ENCODE data around the gene PLSCR4.

The PLSCR4 gene

DNA sequence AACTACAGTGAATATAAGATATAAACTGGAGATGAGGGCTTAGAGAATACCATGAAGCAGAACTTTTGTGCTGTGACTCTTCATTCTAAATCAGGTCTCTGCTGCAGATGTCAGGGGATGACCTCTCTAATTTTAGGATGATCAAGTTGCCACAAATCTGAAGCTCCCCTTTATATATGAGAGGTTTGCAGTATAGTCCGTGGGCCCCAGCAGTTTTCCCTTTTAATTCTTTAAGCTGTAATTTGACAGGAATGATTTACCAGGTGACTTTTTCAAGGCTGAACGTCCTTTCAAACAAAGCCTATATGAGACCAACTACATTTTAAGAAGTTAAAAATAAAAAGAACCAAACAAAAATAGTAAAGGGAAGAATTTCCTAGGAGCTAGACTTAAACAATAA is 85.0 kb downstream of the PLSCR4 start:
- Histone ChIP-seq H3K9me3 (ENCODE audit: control insufficient read depth, insufficient read depth, low read depth, low read length) (no peaks in the 10 kb centered on the region), H3K4me3 (ENCODE audit: low read depth, low read length) (no peak overlapping the region), H3K36me3 (ENCODE audit: control insufficient read depth in 2 of 2, insufficient read depth in 1 of 2, low read length in 2 of 2) (no peaks in the 10 kb centered on the region), H3K27ac (ENCODE audit: extremely low read depth, low read depth, low read length) (no peak overlapping the region), H3K4me1 (ENCODE audit: control insufficient read depth, insufficient read depth, low read length) (peaks cover 2% of the 10 kb centered on the region; the same call in 1 of the 2 replicates)
- CTCF ChIA-PET, result interaction anchor here (2.3 kb wide), 1 partner anchor 24 kb away, joined by 6 read pairs; no protein-coding TSS in a partner anchor
- TF ChIP-seq ZFP69B (tag by site-specific recombination; IDR thresholded peaks at IDR 0.05), result peak; percentile 76; the same call in 1 of the 2 replicates
- TF ChIP-seq ZNF501 (tag by site-specific recombination; IDR thresholded peaks at IDR 0.05), result no peak
- TF ChIP-seq ZNF692 (tag by site-specific recombination; IDR thresholded peaks at IDR 0.05), result peak; percentile 79
- TF ChIP-seq BCL11B (tag by site-specific recombination; IDR thresholded peaks at IDR 0.05; ENCODE audit: low read depth), result no peak
- POLR2A ChIA-PET, result no interaction called here

DNA sequence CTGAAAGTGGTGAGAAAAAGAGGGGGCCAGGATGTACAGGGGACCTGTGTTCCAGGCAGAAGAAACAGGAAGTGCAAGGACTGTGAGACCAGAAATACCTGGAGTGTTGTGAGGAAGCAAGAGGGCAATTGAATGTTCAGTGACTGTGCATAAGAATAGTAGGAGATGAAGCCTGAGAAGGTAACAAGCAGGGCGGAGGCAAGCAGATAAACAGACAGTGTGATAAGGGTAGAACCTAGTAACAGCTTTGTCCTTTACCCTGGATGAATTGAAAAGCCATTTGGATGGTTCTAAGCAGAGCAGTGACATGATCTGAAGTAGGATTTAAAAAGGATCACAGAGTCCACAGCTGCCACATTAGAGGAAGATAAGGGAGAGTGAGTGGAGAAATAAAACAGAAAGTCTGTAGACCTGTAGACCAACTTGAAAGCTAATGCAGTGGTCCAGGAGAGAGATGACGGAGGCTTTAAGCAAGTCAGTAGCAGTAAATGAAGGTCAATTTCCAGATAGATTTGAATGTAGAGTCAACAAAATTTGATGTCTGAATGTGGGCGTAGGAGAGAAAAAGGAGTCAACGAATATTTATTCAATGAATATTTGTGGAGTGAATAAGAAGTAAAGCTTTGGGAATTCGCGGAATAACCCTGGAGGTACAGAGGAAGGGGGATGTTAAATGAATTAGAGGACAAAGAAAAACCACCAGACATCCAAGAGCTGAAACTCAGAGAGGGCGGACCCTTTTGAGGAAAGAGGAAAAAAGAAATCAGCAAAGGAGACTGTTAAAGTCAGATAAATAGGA is 85.7 kb downstream of the PLSCR4 start:
- peaks cover 2% of the 10 kb centered on the region; the same call in 1 of the 2 replicates for H3K4me1 ChIP-seq (ENCODE audit: control insufficient read depth, insufficient read depth, low read length)
- H3K36me3 ChIP-seq (ENCODE audit: control insufficient read depth in 2 of 2, insufficient read depth in 1 of 2, low read length in 2 of 2), result no peaks in the 10 kb centered on the region
- H3K9me3 ChIP-seq (ENCODE audit: control insufficient read depth, insufficient read depth, low read depth, low read length), result no peaks in the 10 kb centered on the region
- CTCF ChIA-PET, result interaction anchor here (2.3 kb wide), 1 partner anchor 25 kb away, joined by 6 read pairs; no protein-coding TSS in a partner anchor
- H3K4me3 ChIP-seq (ENCODE audit: low read depth, low read length), result no peak overlapping the region
- no peak overlapping the region for H3K27ac ChIP-seq (ENCODE audit: extremely low read depth, low read depth, low read length)
- TF ChIP-seq ZBTB17 (tag by site-specific recombination; IDR thresholded peaks at IDR 0.05) (peak; percentile 32; the same call in 1 of the 2 replicates), ZSCAN30 (tag by site-specific recombination; IDR thresholded peaks at IDR 0.05) (no peak)
- POLR2A ChIA-PET, result no interaction called here

DNA sequence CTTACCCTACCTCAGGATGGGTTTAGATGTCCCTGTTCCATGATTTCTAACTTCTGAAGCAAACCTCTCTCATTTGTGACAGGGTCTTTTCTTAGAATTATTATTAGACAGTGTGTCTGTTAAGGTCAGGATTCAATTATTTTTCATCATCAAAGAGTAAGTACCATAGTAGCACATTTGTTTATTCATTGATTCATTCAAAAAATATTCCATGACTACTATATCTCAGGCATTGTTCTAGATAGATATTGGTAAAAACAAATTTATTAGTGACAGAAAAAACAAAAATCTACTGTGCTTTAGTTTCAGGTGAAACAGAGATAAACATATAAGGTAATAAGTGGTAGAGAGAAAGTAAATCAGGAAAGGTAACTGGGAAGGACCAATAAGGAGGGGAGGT is 86.4 kb downstream of the PLSCR4 start:
- H3K4me3 ChIP-seq (ENCODE audit: low read depth, low read length), result no peak overlapping the region
- POLR2A ChIA-PET, result no interaction called here
- peaks cover 2% of the 10 kb centered on the region; the same call in 1 of the 2 replicates for H3K4me1 ChIP-seq (ENCODE audit: control insufficient read depth, insufficient read depth, low read length)
- H3K27ac ChIP-seq (ENCODE audit: extremely low read depth, low read depth, low read length), result no peak overlapping the region
- H3K36me3 ChIP-seq (ENCODE audit: control insufficient read depth in 2 of 2, insufficient read depth in 1 of 2, low read length in 2 of 2), result no peaks in the 10 kb centered on the region
- CTCF ChIA-PET, result interaction anchor here (2.3 kb wide), 1 partner anchor 25 kb away, joined by 6 read pairs; no protein-coding TSS in a partner anchor
- no peaks in the 10 kb centered on the region for H3K9me3 ChIP-seq (ENCODE audit: control insufficient read depth, insufficient read depth, low read depth, low read length)
- TF ChIP-seq ZNF518A (tag by site-specific recombination; conservative IDR thresholded peaks at IDR 0.05; ENCODE audit: low read depth) (no peak), ZEB2 (tag by site-specific recombination; IDR thresholded peaks at IDR 0.05) (no peak), ZNF76 (tag by site-specific recombination; IDR thresholded peaks at IDR 0.05; ENCODE audit: borderline replicate concordance, low read depth) (no peak), GLIS2 (tag by site-specific recombination; IDR thresholded peaks at IDR 0.05) (no peak), ZNF2 (tag by site-specific recombination; IDR thresholded peaks at IDR 0.05) (no peak), ZNF239 (tag by site-specific recombination; IDR thresholded peaks at IDR 0.05) (no peak), ZNF48 (tag by site-specific recombination; IDR thresholded peaks at IDR 0.05) (no peak), ZNF449 (tag by site-specific recombination; IDR thresholded peaks at IDR 0.05) (no peak), ZBTB8A (tag by site-specific recombination; IDR thresholded peaks at IDR 0.05) (no peak), ZNF16 (tag by site-specific recombination; IDR thresholded peaks at IDR 0.05; ENCODE audit: low read depth) (no peak), MYNN (tag by site-specific recombination; IDR thresholded peaks at IDR 0.05; ENCODE audit: borderline replicate concordance) (no peak)
- TF ChIP-seq, protein P1, sequence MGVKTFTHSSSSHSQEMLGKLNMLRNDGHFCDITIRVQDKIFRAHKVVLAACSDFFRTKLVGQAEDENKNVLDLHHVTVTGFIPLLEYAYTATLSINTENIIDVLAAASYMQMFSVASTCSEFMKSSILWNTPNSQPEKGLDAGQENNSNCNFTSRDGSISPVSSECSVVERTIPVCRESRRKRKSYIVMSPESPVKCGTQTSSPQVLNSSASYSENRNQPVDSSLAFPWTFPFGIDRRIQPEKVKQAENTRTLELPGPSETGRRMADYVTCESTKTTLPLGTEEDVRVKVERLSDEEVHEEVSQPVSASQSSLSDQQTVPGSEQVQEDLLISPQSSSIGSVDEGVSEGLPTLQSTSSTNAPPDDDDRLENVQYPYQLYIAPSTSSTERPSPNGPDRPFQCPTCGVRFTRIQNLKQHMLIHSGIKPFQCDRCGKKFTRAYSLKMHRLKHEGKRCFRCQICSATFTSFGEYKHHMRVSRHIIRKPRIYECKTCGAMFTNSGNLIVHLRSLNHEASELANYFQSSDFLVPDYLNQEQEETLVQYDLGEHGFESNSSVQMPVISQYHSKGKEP (tag by site-specific recombination; IDR thresholded peaks at IDR 0.05), result no peak
- TF ChIP-seq, protein P2, sequence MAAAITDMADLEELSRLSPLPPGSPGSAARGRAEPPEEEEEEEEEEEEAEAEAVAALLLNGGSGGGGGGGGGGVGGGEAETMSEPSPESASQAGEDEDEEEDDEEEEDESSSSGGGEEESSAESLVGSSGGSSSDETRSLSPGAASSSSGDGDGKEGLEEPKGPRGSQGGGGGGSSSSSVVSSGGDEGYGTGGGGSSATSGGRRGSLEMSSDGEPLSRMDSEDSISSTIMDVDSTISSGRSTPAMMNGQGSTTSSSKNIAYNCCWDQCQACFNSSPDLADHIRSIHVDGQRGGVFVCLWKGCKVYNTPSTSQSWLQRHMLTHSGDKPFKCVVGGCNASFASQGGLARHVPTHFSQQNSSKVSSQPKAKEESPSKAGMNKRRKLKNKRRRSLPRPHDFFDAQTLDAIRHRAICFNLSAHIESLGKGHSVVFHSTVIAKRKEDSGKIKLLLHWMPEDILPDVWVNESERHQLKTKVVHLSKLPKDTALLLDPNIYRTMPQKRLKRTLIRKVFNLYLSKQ (tag by site-specific recombination; IDR thresholded peaks at IDR 0.05; ENCODE audit: borderline replicate concordance), result no peak
